Measurements from ENCODE around the gene KRTAP9-6.

DNA sequence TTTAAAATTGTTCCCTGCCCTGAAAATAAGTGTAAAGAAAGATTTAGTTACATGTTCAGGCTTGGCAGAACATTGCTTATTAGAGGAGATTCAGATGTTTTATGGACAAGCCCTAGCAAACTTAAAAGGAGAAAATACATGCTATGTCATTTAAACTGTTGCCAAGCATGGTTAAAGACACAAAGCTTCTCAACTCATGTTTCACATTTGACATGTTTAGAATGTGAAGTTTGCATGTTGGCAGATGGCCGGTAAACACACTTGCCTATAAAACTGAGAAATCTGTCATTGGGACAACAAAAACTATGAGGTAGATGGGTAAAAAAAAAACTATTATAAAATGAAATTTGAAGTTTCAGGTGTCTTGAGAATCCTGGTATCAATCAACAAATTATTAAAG lies 31.7 kb downstream of the KRTAP9-6 start:
- no peak for TF ChIP-seq POLR2A (IDR thresholded peaks at IDR 0.05)
- TF ChIP-seq, protein P1, sequence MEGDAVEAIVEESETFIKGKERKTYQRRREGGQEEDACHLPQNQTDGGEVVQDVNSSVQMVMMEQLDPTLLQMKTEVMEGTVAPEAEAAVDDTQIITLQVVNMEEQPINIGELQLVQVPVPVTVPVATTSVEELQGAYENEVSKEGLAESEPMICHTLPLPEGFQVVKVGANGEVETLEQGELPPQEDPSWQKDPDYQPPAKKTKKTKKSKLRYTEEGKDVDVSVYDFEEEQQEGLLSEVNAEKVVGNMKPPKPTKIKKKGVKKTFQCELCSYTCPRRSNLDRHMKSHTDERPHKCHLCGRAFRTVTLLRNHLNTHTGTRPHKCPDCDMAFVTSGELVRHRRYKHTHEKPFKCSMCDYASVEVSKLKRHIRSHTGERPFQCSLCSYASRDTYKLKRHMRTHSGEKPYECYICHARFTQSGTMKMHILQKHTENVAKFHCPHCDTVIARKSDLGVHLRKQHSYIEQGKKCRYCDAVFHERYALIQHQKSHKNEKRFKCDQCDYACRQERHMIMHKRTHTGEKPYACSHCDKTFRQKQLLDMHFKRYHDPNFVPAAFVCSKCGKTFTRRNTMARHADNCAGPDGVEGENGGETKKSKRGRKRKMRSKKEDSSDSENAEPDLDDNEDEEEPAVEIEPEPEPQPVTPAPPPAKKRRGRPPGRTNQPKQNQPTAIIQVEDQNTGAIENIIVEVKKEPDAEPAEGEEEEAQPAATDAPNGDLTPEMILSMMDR (IDR thresholded peaks at IDR 0.05) = no peak
- no peak for TF ChIP-seq EP300 (IDR thresholded peaks at IDR 0.05)
- no peak for TF ChIP-seq POLR2AphosphoS5 (IDR thresholded peaks at IDR 0.05)

Data from suprapubic skin (tissue), 4 donors.